Measurements from ENCODE around the gene PLB1.

DNA sequence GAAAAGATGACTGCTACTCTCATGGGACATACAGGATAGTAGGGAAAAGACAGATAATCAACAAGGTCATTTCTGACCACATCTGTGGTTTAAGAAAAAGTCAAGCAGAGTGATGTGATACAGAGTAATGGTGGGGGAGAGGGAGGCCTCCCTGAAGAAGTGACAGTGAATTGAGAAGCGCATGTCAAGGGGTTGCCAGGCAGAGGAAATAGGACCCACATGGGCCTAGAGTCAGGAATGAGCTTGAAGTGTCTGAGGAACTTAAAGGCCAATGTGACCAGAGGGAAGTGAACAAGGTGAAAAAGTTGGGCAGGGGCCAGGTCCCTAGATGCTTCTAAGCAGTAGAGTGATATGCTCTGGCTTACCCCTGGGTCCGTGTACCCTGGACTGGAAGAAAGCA lies 142.2 kb downstream of the PLB1 start:
- TF ChIP-seq, protein P1, sequence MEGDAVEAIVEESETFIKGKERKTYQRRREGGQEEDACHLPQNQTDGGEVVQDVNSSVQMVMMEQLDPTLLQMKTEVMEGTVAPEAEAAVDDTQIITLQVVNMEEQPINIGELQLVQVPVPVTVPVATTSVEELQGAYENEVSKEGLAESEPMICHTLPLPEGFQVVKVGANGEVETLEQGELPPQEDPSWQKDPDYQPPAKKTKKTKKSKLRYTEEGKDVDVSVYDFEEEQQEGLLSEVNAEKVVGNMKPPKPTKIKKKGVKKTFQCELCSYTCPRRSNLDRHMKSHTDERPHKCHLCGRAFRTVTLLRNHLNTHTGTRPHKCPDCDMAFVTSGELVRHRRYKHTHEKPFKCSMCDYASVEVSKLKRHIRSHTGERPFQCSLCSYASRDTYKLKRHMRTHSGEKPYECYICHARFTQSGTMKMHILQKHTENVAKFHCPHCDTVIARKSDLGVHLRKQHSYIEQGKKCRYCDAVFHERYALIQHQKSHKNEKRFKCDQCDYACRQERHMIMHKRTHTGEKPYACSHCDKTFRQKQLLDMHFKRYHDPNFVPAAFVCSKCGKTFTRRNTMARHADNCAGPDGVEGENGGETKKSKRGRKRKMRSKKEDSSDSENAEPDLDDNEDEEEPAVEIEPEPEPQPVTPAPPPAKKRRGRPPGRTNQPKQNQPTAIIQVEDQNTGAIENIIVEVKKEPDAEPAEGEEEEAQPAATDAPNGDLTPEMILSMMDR (IDR thresholded peaks at IDR 0.05): no peak
- no peak for TF ChIP-seq POLR2A (IDR thresholded peaks at IDR 0.05)
